Kidney glomerular epithelial cell (primary cell): ENCODE results near the gene SH3PXD2A.
"Not testable (repeated sequence)": the region's sequence is repeated elsewhere in the genome, so short reads cannot be mapped to it uniquely, and the experiment has no call there.

Experiments
- DNase-seq: peaks from one replicate; lab custom pipeline; 2025; lab: John Stamatoyannopoulos, UW

SH3PXD2A gene

DNA sequence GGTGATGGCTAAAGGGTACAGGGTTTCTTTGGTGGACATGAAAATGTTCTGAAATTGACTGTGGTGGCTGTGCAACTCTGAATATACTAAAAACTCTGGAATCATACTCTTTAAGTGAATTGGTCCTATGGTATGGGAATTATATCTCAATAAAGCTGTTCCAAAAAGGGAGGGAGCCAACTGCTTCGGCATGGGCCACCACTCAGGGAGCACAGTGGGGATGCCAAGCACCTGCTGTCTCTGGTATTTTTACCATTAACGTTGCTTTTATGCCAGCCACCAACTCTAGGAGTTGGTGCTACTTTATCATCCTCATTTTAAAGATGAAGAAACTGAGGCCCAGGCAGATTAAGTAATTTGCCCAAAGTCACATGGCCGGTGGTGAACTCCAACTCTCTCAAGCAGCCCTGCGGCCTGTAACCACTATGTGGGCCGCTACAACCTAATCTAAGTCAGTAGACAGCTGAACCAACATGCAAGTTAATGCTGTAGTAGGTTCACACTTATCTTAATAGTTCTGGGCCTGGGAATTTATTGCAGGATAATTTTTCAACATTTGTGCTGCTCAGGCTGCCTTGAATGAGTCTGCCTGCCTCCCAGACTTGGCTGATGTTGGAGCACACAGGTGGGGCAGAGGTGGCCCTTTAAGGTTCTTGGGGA lies 20.8 kb downstream of the SH3PXD2A start:
- DNase-seq, result no peak

DNA sequence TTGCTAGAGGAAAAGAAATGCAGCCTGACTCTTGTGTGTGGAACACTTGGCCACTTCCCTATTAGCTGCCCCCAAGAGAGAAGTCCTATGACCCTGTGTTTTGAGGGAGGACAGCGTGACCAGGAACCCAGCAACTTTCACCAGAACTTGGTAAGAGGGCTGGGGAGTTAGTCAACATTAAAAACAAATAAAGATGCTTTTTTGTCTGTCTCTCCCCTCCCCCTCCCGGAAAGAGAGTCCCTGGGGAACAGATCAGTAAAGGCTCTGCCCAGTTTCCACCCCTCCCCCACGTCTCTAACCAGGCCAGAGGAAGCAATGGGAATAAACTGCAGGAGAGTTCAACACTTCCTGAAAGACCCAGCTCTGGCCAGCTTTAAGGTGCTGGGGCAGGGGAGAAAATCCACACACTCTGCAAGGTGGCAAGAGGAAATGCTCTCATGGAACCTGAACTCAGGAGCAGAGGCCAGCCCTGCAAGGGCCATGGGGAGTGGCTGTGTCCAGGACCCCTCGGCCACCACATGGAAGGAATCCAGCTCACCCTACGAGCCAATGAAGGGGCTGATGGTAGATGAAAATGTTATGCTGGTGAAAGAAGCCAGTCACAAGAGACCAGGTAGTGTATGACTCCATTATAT lies 21.5 kb downstream of the SH3PXD2A start:
- no peak for DNase-seq

DNA sequence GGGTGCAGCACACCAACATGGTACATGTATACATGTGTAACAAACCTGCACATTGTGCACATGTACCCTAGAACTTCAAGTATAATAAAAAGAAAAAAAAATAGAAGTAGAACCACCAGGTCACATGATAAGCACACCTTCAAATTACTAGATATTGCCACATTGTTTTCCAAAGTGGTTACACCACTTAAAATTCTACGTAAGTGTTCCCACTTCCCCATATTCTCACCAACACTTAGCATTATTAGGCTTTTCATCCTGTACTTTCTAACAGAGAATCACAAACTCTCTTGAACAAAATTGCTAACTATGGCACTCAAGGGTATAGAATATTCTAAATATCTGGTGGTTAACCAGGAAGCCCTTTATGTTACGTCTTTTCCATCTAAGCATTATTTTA lies 22.6 kb downstream of the SH3PXD2A start:
- no peak for DNase-seq

DNA sequence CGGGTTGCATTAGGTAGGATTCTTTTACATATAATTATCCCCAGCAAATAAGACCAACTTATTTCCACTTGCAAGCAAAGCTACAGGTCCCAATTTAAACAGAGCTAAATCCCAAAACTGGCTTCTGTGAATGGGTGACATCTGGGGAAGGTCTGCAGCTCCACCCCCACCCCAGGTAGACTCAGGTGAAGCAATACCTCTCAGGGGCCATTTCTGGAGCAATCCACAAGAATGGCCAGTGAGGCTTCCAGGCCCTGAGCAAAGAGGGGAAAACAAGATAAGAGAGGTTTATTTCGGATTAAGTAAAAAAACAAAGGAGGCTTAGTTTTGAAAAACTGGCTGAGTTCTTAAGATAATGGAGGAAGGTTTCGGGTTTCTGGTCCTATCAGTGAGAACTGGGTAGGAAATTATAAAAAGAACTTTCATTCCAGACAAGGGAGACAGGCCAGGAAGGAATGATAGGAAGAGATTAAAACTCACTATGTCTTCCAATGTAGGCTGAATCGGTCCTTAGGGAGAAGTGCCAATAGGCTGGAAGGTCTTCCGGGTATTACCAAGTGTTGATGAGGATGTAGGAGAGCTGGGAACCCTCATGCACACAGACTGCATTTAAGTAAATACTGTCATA lies 25.4 kb downstream of the SH3PXD2A start:
- no peak for DNase-seq

DNA sequence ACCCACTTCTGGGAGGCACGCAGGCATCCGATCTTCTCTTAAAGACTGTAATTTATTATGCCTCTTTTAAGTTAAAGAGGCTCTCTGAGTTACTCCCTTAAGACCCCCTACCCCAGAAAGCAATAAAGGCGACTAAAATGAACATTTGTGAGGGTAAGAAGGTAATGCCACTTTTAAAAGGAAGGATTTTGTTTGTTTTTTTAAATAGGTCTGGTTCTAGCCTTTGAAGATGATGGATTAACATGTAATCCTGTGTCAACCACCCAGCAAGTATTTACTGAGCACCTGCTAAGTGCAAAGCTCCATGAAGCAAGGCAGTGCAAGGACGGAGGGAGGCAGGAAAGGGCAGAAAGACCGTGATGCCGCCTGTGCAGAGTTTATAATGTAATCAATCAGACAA lies 26.1 kb downstream of the SH3PXD2A start:
- no peak for DNase-seq

DNA sequence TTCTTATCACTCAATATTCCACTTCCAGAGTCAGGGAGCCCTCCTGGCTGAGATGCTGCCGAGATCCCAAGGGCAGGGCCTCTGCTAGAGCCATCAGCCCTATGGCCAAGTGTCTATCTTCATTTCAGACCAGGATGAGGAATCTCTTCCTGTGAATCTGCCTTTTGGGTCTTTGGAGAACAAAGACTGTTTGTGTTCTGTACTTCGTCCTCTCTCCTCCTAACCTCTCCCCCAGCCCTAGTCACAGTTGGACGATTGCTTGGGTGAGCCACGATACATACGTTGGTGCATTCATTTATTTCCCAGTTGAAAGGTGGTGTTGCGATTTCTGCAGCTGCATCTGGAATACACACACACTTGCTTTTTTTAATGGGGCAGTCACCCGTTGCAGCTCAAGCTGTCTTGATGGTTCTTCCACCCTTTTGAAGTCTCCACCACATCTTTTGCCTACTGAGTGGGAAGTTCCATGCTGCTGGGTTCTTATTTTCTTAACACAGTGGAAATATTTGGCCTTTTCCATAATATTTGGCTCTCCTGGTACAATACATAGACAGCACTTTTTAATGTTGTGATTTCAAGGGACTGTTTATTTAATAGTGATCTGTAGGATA lies 26.7 kb downstream of the SH3PXD2A start:
- DNase-seq, result no peak

DNA sequence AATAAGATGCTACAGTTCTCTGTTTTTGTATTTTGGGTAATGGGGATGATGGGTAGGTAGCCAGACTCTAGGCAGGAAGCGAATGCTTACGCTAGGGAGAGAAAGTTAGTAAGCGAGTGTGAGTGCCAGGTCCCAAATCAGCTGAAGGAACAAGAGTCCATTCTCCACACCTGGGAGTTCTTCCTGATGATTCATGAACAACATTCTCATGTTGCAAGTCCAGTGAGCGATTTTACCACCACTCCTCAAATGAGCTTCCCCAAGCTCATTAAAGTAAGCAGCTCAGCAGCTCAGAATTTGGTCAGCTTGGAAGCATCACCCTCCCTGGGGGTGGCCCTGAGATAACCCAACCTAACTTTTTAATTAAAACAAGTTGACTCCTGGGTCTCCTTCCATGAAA lies 27.3 kb downstream of the SH3PXD2A start:
- DNase-seq, result no peak

DNA sequence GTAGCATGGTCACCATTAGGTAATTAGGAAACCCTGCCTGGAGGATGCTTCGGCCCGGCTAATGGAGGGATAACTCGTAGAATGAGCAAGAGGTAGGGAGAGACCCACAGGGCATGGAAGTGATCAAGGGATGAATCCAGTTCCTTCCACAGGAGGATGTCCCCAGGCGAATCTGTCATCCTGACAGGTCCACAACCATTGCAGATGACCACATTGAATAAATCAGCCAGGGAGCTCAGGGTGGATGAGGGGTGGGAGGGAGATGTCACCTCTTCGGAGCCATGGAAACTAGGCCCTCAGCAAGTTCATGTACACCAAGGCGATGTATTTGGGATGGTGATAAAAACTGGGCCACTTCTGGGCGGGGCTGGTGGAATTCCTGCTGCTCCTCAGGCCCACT lies 28.5 kb downstream of the SH3PXD2A start:
- no peak for DNase-seq

DNA sequence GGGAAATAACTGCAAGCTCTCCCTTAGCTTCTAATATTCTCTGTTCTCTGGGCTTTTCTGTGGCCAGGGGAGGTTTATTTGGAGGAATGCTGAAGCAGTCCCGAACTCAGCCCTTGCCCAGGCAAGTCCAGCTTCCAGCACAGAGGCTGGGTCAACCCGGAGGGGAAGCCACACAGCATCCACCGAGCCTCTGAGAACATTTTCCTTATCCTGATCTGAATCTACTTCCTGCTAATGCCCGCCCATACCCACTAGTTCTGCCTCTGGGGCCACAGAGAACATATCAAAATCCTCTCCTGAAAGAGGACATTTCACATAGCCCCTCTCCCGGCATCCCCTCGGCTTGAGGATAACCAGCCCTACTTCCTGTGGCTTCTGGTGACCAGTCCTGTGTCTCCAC lies 31.1 kb downstream of the SH3PXD2A start:
- DNase-seq, result no peak

DNA sequence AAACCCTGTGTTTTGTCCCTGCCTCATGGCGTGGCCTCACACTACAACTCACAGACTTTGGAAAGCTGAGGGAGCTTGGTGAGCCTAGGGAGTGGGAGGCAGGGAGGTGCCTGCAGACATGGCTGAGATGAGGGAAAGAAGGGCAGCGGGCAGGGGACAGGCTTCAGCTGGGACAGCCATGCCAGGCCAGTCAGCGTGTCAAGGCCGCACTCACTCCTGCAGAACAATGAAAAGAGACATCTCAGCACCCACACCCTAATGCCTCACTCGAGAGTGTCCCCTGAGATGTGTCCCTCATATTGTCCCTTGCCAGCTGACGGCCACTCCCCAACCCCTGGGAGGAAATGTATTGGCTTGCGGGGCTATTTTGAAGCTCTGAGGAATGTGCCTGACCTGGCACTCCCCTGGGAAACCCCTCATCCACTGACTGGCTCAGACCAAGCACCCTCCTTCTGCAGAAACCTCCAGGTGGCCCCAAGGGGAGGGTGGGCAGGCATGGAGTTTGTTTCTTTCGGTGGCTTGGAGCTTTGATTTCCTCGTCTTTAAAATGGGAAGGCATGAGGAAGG lies 31.6 kb downstream of the SH3PXD2A start:
- DNase-seq, result no peak

DNA sequence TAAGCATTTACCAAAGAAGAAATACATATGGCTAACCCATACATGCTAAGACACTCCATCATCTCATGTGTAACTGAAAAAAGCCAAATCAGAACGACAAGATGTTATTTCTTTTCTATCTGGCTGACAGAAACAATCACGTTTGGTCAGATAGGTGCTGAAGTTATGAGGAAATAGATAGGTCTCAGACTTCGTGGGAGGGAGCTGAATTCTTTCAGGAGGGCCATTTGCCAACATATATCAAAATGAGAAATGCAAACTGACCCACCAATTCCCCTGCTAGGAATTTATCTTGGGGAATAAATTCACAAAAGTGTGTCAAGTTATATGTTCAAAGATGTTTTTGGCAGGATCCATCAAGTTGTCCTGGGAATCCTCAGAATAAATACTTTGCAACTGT lies 32.6 kb downstream of the SH3PXD2A start:
- no peak for DNase-seq

DNA sequence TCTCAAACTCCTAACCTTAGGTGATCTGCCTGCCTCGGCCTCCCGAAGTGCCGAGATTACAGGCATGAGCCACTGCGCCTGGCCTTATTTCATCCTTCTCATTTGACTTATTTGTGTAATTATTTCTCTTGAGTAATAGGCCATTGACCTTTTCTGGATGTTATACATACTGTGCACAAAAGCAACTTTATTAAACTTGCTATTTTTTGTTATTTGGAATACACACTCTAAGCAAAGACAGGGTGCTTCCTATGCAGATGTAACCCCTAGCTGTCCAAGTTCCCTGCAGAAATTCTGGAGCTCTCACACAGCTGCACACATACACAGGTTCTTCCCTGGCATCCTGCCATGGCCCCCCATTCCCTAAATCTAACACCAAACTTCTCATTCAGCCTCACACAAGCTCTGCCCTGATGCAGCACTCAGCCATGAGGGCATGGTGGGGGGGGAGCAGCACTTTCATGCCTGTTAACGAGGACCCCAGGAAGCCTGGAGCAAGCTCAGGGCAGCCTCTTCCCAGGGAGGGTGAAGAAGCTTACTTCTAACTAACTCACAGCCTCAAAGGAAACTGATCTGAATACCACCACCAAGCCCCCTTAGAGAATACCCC lies 33.2 kb downstream of the SH3PXD2A start:
- no peak for DNase-seq

DNA sequence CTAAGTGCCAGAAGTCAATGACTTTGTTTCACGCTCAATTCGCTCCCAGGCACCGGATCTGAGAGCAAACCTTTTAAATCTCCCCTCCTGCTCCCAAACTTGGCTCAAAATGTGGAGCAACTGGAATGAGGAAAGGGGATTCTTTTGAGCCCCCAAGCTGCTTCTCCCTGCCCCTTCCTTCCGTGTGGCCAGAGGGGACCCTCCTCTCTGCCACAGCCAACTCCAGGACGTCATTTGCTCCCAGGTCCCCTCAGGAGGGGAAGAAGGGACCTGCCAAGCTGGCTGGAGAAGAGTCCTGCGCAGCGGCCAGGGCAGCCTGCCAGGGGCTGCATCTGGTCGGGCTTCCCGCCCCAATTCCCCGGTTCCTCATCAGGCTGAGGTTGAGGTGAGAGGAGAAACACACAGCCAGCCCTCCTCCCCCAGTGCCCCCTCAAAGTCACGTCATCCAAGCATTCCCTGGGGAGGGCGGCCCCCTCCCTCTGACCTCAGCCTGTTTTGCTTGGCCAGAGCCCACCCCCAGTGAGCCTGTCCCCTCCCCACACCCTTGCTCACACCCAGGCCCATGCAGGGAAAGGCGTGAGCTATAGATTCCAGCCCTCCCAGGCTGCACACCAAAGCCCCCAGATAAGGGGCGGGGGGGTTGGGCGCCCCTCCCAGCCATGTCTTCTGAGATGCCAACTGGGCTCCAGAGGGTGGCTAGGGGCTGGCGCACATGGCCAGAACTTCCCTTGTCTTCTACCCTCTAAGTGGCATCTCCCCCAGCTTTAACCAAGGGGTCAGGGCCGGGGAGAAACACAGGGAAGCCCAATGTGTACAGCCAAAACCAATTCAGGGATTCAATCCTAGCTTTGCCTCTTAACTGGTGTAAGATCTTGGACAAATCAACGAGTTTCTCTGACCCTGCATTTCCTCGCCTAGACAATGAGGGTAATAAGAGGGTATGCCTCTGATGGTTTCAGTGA lies 35.0 kb downstream of the SH3PXD2A start:
- no peak for DNase-seq

DNA sequence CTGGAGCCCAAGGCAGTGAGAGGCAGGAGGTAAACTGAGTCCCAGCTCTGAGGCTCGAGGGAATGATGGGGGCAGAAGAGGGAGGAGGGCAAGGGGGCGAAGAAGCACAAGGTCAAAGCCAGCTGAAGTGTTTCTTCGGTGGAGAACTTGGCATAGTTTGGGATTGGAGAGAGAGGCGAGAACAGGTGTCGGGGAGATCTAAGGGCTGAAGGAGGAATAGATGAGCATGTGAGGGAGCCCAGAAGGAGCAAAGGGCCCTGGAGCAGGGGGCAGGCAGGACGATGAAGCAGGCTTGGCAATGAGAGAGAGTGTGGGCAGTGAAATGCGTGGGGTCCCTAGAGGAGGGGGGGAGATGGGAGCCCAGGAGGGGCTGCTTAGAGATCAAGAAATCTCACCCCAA lies 35.9 kb downstream of the SH3PXD2A start:
- no peak for DNase-seq

DNA sequence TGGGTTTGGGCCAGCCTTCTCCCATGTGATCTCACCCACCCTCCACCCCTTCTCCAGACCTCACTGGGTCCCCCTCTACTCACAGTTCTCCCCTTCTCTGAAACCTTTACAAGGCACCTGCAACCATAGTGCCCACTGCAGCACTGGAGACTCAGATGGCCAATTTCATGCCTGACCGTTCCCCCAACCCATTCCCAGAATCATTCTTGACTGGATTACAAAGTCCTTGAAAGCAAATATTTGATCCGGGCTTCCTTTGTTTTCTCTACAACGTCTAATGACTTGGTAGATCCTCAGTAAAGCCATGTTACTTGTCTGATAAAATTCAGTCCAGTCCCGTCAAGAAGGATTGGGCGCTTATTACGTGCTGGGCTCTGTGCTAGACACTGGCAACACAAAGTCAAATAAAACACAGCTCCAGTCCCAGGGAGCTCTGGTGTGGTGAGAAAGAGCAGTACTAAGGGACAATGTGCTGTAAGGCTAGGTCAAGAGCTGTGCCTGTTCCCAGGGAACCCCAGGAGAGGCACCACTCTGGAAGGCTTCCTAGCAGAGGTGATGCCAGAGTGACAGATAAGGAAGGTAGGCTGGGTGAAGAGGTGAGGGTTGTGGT lies 36.5 kb downstream of the SH3PXD2A start:
- DNase-seq, result no peak

DNA sequence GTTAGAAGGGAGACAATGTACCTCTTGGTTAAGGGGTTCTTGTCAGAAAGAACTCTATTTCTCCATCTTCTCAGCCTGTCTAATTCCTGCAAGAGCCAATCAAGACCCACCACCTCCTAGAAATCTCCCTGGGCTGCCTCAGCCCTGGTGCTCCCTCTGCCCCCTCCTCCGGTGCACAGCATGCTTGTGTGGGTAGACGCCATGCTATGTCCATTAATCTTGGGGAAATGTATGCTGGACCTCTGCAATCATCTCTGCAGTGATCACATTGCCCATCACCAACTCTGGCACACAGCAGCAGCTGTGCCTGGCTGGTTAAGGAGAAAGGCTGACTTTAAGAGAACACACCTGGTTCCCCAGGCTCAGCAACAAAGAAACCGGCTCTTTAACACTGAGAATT lies 37.3 kb downstream of the SH3PXD2A start:
- DNase-seq, result no peak

DNA sequence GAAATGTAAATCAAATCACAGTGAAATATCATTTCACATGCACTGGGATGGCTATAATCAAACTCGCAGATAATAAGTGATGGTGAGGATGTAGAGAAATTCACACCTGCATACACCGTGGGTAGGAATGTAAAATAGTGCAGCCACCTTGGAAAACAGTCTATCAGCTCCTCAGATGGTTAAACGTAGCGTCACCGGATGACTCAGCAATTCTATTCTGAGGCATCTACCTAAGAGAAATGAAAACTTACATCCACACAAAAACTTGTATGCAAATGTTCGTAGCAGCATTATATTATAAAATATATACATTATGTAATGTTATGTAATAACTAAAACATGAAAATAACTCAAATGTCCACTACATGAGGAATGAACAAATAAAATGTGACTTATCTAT lies 38.9 kb downstream of the SH3PXD2A start:
- no peak for DNase-seq

DNA sequence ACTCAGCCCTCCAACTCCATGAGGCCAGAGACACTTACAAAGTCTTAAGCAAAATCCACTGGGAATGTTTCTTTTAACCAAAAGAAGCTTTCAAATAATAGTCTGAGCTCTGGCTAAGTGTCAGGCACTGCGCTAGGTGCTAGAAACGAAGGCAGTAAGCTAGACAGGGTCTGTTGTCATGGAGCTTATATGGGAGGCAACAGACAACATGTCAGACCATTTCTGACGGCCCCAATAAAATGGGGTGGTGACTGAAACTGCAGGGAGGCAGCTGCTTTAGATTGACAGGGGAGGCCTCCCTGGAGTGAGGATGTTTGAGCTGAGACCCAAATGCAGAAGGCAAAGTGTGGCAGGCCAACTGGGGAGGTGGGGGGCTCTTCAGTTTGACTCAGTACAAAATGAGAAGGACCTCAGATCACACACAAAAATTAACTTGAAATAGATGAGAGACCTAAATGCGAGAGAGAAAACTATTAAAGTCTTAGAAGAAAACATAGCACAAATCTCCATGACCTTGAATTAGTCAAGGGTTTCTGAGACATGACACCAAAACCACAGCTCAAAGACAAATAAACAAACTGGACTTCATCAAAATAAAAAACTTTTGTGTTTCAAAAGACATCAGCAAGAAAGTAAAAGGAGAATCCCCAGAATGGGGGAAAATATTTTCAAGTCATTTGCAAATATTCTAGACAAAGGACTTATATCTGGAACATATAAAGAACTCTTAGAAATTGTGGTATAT lies 40.6 kb downstream of the SH3PXD2A start:
- no peak for DNase-seq

DNA sequence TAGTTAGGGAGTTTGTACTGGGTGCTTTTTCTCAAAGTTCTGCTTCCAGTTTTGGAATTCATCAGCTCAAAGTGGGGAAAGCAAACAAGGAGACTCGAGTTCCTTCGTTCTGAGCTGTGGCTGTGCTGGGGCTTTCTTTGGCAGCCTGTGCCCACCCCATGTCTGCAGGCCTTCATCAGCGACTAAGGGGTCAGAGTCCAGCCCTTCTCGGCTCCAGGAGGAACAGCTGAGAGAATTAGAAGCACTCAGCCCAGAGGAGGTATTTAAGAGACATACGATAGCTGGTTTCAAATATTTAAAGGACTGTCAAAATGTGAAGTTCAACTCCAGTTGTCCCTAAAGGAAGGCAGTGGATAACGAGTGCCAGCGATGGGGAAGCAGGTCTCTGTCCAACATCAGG lies 41.3 kb downstream of the SH3PXD2A start:
- DNase-seq, result no peak

DNA sequence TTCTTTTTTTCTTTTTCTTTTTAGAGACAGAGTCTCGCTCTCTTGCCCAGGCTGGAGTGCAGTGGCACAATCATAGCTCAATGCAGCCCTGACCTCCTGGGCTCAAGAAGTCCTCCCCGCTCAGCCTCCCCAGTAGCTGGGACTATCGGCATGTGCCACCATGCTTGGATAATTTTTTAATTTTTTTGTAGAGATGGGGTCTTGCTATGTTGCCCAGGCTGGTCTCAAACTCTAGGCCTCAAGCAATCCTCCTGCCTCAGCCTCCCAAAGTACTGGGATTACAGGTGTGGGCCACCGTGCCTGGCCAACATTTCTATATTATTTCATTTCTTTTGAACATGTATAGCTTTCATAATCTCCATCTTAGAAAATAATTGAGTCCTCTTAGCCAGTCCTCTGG lies 42.1 kb downstream of the SH3PXD2A start:
- not testable (repeated sequence) for DNase-seq
